Colonic mucosa (tissue), 4 donors: ENCODE measurements around the gene EPB41L2. TPM values are rescaled to one million over a fixed set of nuclear protein-coding genes. Genes with fewer than 3 reads are reported as not detected.

Source experiments
- DNase-seq: peaks from one replicate; pipeline ENCODE4 v3.0.0-alpha.2; 2020
- H3K27ac ChIP-seq: fragments of 200-600 bp; one replicate; pipeline ENCODE4 v1.8.0; 2021
- H3K27me3 ChIP-seq: fragments of 200-600 bp; one replicate; pipeline ENCODE4 v1.8.0; 2021
- H3K36me3 ChIP-seq: fragments of 200-600 bp; one replicate; pipeline ENCODE4 v1.8.0; 2021
- H3K4me1 ChIP-seq: fragments of 200-600 bp; one replicate; pipeline ENCODE4 v1.8.0; 2021; ENCODE audit warnings: mild to moderate bottlenecking
- H3K4me3 ChIP-seq: fragments of 200-600 bp; one replicate; pipeline ENCODE4 v1.8.0; 2021
- H3K9ac ChIP-seq, 2 donors: one replicate each; pipeline ENCODE4 v1.7.0; 2013; ENCODE audit warnings: control low read depth in 2 of 2, low read depth in 2 of 2, low read length in 2 of 2
- H3K9me3 ChIP-seq: fragments of 200-600 bp; one replicate; pipeline ENCODE4 v1.8.0; 2021
- intact Hi-C: fragments of 100-400 bp; cut with DNase I; formaldehyde crosslinking; loops from one replicate; pipeline ENCODE4 v1.14.1; 2022
- total RNA-seq, 2 donors: library from RNA; stranded (reverse); fragmentation: NEBNext Ultra II Directional in 1 of 2; extraction: Animal tissue kit (Norgen Biotek cat#: 25700) in 1 of 2; gene quantifications; one replicate each; pipeline ENCODE4 v1.2.1, GENCODE V29; 2021
- TF ChIP-seq, protein P1 (sequence below): fragments of 200-600 bp; IDR thresholded peaks from one replicate; pipeline ENCODE4 v1.8.0; 2022; ENCODE audit warnings: antibody characterized with exemption, mild to moderate bottlenecking
- donor health status: healthy.
- donor health status: DM: no; HTN: no; CAD: no.
- donor health status: DM: no; HTN: no; CAD: no.

Gene EPB41L2
- total RNA-seq, 2 donors from 2014 or later, result 106 to 113 TPM

- no peak for DNase-seq
- Histone ChIP-seq H3K27me3 (no peaks in the 10 kb centered on the region), H3K36me3 (no peaks in the 10 kb centered on the region), H3K9ac (no peak overlapping the region), H3K27ac (no peak overlapping the region), H3K4me1 (no peaks in the 10 kb centered on the region), H3K9me3 (no peaks in the 10 kb centered on the region), H3K4me3 (no peak overlapping the region)
- TF ChIP-seq, protein P1, sequence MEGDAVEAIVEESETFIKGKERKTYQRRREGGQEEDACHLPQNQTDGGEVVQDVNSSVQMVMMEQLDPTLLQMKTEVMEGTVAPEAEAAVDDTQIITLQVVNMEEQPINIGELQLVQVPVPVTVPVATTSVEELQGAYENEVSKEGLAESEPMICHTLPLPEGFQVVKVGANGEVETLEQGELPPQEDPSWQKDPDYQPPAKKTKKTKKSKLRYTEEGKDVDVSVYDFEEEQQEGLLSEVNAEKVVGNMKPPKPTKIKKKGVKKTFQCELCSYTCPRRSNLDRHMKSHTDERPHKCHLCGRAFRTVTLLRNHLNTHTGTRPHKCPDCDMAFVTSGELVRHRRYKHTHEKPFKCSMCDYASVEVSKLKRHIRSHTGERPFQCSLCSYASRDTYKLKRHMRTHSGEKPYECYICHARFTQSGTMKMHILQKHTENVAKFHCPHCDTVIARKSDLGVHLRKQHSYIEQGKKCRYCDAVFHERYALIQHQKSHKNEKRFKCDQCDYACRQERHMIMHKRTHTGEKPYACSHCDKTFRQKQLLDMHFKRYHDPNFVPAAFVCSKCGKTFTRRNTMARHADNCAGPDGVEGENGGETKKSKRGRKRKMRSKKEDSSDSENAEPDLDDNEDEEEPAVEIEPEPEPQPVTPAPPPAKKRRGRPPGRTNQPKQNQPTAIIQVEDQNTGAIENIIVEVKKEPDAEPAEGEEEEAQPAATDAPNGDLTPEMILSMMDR, result no peak
- intact Hi-C loops, result no loop called here
Measured at GRCh38 chr6:130982135-130982534, 80.9 kb downstream of the EPB41L2 start.

DNA sequence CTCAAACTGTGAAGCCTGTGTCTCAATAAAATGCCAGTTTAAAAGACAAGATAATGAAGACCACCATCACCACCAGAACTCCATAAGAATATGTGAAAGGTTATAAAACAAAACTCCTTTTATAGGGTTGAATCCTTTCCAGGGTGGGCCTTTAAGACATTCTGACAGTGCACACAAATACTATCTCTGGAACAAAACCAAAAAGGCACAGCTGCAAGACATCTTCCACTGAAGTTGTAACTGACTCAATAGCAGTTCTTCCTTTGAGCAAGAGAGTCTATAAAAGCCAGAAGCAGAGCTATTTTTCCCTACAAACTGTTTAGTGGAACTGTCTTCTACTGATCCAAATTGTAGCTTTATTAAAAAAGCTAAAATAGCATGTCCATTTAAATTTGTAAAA is 81.6 kb downstream of the EPB41L2 start:
- TF ChIP-seq, protein P1, result no peak
- no peaks in the 10 kb centered on the region for H3K4me1 ChIP-seq
- no peaks in the 10 kb centered on the region for H3K9me3 ChIP-seq
- H3K4me3 ChIP-seq, result no peak overlapping the region
- no peak for DNase-seq
- H3K27ac ChIP-seq, result no peak overlapping the region
- no peaks in the 10 kb centered on the region for H3K27me3 ChIP-seq
- H3K36me3 ChIP-seq, result no peaks in the 10 kb centered on the region
- intact Hi-C loops, result no loop called here
- H3K9ac ChIP-seq, result no peak overlapping the region

DNA sequence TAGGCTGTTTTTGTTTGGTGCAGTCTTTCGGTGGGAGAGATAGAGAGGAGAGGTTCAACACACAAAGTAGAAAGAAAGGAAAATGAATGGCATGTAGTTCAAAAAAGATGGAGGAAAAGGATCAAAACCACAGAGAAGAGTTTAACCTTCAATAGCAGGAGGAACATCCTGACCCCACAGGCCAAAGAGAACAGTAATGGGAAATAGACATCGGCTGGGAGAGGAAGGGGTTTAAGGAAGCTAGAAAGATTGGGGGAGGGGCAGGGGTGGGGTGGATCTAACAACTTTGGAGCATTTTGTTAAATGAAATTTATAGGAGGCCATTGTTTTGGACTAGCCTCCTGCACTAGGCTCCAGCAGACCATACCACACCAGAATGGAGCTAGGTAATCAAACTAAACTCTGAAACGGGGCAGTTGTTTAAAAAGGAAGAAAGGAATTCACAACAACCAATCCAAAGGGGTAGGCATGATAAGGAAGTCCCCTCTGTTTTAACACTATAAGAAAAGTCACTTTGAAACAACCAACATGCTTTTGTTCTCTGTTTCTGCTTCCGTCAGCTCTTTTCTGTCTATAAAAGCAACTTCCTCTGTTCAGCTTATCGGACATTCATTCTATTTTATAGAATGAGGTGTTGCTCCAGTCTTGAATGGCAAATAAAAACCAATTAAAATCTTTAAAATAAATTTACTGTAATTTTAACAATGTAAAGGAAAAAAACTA is 82.6 kb downstream of the EPB41L2 start:
- Histone ChIP-seq H3K4me1 (no peaks in the 10 kb centered on the region), H3K9me3 (no peaks in the 10 kb centered on the region), H3K36me3 (no peaks in the 10 kb centered on the region), H3K4me3 (no peak overlapping the region), H3K27ac (no peak overlapping the region), H3K27me3 (no peaks in the 10 kb centered on the region), H3K9ac (no peak overlapping the region)
- TF ChIP-seq, protein P1, result no peak
- intact Hi-C loops, result no loop called here
- no peak for DNase-seq

DNA sequence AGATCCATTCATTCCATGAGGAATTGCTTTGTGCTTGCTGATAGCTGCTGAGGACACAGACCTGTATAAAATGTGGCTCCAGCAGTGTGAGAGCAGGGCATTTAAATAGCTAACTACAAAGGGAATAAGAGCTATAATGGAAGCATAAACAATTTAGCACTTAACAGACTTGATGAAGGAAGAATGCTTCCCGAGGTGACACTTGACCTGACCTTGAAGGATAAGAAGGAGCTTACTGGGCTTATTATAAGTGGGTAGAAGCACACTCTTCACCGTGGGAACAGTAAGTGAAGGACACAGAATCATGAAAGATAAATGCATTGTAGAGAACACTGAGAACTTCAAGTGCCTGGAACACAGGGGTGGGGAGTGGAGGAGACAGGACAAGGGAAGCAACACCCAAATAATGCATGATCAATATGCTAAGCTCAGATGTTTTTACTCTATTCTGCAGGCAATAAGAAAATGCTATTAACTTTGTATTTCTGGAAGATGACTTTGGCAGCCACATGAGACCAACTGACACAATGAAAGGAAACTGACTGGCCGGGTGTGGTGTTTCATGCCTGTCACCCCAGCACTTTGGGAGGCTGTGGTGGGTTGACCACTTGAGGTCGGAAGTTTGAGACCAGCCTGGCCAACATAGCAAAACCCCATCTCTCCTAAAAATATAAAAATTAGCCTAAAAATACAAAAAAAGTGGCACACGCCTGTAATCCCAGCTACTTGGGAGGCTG is 84.2 kb downstream of the EPB41L2 start:
- Histone ChIP-seq H3K27me3 (no peaks in the 10 kb centered on the region), H3K27ac (no peak overlapping the region), H3K9ac (no peak overlapping the region), H3K4me3 (no peak overlapping the region), H3K9me3 (no peaks in the 10 kb centered on the region), H3K36me3 (no peaks in the 10 kb centered on the region), H3K4me1 (no peaks in the 10 kb centered on the region)
- no peak for DNase-seq
- TF ChIP-seq, protein P1, result no peak
- intact Hi-C loops, result no loop called here

DNA sequence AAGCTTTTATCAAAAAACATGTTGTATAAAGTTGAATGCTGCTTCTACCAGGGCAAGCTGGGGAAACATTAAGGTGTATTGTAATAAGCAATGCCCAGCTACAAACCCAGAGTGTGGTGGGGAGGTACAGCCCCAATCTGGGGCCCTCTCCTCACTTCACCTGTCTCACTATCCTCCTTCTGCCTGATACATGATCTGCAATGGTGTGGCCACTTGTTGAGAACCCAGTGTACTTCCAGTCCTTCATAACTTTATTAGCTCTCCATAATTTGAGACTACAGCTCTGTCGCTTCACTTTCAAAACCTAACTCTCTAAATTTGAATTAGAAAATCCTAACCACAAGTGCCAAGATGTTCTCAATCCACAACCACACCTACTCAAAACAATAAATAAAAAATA is 84.9 kb downstream of the EPB41L2 start:
- Histone ChIP-seq H3K27ac (no peak overlapping the region), H3K4me1 (no peaks in the 10 kb centered on the region)
- DNase-seq, result no peak

More for the DNA sequence above, 84.9 kb downstream of the EPB41L2 start:
- Histone ChIP-seq H3K36me3 (no peaks in the 10 kb centered on the region), H3K9me3 (no peaks in the 10 kb centered on the region), H3K27me3 (no peaks in the 10 kb centered on the region), H3K4me3 (no peak overlapping the region), H3K9ac (no peak overlapping the region)
- intact Hi-C loops, result no loop called here
- TF ChIP-seq, protein P1, result no peak
